HG03342 (cell line): ENCODE results near the gene STRADA.

Experiments
- ATAC-seq: cut with Tn5 transposase; IDR thresholded peaks from one replicate; pipeline ENCODE4 v1.9.1; 2021; ENCODE audit warnings: mild to moderate bottlenecking, moderate library complexity; ENCODE audit not compliant: unreplicated experiment

The STRADA gene

DNA sequence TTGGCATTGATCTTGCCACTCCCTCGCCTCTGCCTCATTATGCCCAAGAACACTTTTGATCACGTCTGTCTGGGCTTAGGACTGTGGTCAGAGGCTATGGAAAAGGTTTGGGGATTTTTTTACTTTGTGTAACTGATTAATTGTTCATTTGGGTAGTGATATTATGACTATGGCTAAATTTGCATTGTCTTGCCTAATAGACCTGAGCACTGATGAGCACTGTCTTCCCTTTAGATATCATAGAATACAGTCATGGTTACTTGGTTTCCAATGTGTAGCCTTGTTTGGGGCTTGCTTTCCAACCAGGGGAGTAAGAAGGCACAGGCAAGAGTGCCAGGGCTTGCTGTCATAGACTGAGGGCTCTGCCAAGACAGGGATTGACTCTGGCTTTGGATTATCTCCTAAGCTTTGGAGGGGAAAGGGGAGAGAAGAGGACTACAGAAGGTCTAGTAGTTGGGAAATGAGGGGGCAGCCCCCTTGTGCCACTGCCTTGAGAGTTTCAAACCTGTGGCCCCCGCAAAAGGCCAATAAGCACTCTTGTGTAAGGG is 55.4 kb downstream of the STRADA start:
- no peak for ATAC-seq

DNA sequence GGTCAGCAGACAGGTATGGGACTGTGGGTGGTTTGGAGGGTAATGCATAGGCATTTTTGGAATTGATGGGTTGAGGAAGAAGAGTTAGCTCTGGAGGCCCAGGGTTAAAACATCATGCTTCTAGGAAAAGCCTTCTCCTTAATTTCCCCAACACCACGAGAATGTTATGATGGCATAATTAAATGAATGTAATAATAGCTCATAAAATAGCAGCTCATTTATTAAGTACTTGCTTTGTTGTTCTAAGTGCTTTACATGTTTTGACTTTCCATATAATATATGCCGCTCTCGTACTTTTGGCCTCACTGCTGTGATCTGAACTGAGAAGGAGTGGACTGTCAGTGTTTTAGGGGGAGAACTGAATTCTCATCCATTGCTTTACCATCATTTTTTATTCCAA is 56.0 kb downstream of the STRADA start:
- ATAC-seq = no peak

DNA sequence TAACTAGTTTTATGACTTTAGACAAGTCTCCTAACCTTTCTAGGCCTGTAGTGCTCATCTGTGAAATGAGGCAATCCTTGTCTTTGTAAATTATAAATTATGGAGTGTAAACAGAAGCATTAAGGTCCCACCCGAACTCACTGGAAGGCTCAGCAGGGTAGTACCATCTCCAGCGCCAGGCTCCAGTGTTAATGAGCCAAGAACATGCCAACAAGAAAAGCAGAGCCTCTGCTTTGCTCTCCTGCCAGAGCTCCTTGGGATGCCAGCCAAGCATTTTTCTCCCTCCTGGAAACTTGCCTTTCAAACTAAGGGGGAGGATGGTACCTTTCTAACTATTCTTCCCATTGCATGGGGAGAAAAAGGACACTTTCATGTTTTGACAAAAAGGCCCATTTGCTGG is 56.6 kb downstream of the STRADA start:
- ATAC-seq = no peak

DNA sequence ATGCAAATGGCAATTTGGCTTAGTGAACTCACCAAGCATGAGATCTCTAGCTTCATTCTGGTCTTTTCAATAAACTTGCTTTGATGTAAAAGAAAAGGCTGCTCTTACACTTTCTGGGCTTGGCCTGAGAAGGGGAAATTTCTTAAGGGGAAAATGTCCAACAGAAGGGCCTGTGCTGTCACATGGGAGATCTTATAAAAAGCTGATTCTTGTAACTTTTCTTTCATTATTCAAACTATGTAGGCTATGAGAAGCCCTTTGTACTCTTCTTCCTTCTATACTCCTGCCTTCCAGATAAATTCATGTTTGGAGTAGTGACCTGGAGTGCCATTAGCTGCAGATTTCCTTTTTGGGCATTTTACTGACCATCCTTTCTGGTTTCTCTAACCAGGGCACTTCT is 58.6 kb downstream of the STRADA start:
- ATAC-seq = no peak

DNA sequence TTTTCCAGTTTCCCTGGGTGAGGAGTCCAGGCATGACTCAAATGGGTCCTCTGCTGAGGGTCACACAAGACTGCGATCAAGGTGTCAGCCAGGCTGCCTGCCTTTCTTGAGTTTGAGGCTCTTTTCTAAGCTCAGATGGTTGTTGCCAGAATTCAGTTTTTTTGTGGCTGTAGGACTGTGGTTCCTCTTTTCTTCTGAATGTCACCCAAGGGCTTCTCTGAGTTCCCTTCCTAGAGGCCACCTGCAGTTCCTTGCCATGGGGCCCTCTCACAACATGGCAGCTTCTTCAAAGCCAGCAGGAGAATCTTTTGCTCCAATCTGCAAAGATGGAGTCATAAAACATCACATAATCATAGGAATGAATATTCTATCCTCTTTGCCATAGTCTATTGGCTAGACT is 59.2 kb downstream of the STRADA start:
- no peak for ATAC-seq

DNA sequence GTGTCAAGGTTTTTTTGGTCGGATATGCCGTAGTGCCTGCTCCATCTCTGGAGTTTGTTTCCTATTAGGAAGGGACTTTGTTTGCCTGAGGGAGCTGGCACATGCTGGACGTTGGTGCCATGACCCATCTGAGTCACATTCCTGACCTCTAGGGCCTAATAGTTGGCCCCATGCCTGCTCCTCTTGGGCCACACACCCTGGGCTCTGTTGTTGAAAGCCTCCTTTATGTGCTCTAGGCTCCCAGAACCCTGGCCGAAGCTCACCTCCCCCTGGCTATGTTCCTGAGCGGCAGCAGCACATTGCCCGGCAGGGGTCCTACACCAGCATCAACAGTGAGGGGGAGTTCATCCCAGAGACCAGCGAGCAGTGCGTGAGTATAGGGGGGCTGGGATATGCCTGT is 60.1 kb downstream of the STRADA start:
- no peak for ATAC-seq

DNA sequence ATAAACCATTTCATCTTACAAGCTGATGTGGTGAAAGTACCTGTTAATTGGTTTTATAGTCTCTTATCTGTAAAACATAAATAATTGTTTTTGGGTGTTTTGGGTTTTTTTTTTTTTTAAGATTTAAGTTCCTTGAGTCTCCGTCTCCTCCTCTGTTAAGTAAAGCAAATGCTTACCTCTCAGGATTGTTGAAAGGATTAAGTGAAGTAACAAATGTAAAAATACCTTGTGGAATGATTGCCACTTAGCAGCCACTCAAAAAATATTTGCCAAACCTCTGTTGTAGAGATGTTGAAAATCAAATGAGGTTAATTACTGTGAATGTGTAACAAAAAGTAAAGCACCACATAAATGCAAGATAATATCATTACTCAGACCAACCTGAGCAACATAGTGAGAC is 60.9 kb downstream of the STRADA start:
- ATAC-seq = no peak

DNA sequence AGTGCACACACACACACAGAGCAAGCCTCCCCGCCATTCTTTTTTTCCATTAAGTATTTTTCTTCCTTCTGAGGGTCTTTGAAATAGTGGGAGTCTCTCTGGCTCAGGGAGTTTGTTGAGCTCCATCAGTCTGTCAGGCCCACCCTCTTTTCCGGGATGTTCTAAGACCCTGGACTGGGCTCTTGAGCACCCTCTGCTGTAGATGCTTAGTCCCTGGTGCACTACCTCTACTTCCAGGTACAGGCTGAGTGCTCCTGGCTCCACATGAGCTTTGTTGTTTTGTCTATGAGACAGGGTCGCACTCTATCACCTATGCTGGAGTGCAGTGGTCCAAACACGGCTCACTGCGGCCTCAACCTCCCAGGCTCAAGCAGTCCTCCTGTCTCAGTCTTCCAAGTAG is 62.4 kb downstream of the STRADA start:
- ATAC-seq = no peak

DNA sequence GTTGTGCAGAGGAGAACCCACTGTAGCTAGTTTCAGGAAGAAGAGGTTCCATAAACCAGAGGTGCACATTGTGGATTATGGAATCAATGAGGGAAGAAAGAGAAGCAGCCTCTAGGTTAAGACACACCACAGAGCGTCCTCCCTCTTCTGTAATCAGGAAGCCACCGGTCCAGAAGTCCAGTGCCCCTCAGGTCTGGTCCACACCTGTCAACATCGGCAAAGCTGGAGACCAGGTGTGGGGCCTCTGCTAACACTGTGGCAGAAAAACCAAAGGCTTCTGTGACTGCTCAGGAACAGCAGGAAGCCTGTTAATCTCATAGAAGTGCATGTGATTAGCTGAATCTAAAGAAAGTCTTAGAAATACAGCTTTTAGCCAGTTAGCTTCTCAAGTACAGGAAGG is 65.0 kb downstream of the STRADA start:
- ATAC-seq = no peak

DNA sequence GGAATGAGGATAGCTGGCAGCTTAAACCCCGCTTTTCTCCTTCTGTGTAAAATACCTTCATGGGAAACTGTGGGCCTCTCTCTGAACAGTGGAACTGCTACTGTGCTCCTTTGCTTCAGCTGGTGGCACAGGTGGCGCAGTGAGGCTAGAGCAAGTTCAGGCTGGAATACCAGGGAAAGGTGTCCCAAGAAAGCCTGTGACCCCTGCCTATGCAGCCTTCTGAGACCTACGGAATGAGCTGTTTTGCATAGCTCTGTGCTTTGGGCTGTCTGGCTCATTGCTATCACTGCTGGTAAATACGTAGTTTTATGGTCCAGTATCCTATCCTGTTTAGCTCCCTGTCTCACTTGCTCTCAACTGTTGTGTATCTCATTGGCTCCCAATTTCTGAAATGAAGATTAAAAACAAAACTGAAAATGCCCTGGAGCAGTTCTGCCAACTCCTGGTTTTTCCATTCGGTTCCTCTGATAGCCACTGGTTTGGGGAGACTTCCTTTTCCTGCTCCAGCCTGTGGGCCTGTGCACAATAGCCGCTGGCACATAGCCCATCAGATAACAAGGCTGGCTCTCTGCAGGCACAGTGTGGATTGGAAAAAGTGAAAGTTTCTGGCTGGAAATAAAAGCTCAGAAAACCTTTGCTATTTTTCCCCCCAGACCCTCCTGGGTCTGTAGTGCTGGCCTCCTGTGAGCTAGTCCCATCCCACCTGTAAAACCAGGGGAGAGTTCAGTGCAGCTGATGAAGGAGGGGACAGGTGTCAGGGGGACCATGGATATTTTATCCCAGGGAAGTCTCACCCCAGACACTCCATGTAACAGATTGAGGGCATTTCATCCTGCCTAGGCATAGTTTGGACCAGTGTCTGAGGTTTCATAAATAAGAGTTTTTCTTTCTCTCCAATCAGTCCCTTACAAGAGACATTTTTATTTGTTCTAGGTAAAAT is 65.7 kb downstream of the STRADA start:
- ATAC-seq = no peak

DNA sequence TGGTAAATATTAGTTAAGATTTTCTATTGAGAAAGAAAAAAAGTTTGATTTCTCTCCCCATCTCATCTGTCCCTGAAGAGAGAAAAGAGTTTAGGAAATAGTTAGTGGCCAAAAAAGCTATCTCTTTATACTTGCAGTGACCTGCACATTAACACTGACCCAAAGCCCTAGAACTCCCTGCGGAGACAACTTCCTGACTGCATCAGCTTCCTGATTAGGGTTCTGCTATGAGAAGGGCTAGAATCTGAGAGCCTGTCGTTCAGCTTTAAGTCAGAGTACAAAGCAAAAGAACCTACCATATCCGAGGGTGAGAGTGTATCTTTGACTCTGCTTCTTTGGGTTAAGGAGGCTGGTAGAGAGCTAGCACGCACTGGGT is 66.4 kb downstream of the STRADA start:
- no peak for ATAC-seq

DNA sequence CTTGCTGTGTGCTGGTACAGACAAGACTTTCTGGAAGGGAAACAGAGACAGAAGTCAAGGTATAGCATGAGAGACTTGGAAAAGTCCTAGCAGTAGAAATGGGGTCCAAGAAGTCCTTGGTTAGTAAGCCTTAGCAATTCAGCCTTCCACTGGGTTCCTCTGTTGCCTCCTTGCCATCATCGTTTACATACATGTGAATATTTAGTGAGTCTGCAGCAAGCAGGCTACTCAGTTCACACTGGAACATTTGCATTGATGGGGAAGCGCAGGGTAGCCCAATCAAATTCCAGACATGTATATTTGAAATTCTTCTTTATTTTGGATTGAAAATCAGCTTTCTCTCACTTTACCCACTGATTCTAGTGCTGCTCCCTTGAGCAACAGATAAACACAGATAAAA is 68.7 kb downstream of the STRADA start:
- no peak for ATAC-seq

DNA sequence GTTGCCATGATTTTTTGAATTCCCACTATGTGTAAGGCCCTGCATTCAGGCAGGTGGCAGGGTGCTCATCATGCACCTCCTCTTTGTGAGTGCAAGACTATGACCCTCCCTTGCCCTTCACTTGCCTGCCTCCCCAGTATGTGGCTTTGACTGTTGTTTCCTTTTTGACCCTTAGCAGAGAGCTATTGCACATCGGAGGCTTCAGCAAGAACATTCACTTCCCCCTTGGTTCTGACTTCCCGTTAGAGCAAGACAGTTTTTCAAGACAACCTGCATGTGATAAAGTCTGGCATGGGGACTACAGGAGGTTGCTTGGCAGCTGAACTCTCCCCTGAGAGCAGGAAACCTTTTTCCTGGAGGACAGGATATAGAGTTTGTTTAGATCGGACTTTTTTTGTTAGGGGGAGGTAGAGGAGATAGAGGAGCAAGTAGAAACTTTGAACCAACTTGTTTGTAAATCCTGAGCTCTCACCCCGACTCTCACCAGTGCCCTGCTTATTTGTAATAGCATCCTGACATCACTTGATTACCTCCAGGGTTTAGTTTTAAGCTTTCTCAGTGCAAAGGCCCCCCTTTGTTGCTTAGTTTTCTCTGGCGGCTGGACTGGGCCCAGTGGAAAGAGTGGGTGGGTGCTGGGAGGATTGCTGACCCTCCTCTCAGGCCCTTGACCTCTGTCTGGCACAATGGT is 75.9 kb downstream of the STRADA start:
- ATAC-seq = no peak

DNA sequence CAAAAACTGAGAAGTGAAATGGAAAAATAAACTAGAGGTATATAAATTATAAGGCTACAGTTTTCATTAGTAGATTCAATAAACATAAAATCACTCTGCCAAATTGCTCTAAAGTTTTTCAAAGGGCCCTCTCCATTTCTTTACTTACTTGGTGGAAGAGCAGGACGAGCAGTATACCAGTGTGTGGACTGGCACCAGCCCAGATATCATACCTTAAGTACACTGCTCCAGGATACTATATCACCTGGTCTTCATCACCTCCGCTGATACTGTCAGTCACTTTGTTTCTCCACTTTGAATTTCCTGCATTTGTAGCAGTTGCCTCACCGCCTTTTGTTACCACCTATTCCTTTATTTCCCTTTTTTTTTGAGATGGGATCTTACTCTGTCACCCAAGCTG is 81.7 kb downstream of the STRADA start:
- ATAC-seq = no peak

DNA sequence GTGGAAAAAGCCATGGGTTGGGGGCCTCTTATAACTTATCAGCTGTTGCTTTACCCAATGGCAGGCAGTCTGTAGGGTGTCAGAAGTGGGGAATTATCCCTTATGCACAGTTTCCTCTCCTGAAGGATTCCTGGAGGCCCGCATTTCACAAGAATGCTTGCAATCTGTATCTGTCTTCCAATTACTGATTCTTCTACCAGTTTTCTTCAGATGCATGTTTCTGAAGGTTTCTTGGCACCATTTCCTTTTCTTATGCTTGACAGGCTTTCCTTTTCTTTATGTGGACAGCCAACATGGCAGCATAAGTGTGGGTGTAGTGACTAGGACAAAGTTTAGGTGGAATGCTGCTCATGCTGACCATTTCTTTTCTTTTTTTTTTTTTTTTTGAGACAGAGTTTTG is 83.2 kb downstream of the STRADA start:
- no peak for ATAC-seq

DNA sequence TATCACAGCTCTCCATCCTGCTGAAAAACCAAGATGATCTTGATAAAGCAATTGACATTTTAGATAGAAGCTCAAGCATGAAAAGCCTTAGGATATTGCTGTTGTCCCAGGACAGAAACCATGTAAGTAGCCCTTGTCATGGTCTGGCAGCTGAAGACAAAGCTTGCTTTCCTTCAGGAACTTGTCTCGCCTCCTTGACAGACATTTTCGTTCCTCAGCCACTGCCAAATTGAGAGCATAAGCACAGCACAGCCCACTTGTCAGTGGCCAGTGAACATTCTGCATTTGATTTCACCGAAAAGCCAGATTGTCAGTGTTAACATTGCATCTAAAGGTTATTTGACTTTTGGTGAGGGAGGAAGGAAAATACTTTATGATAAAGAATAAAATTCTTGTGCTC is 83.8 kb downstream of the STRADA start:
- no peak for ATAC-seq

DNA sequence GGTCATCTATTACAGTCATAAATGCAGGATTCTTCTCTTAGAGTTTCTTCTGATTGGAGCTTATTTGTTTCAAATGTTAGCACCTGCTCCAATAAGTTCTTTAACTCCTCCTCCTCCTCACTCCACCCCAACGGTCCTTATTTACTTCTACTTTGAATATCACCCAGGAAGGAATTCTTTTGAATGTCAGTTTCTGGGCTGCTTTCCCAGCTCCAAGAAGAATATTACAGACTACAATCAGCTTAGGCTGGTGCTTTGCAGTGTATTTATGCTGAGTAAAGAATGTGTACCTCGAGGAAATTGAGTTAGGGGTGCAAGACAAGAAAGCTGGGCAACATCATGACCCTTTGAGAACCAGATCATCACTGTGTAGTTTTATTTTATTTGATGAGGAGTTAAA is 88.5 kb downstream of the STRADA start:
- no peak for ATAC-seq
